HPDE6-E6E7 (cell line): ENCODE measurements around the gene FDXACB1.
"Not testable (repeated sequence)": the region's sequence is repeated elsewhere in the genome, so short reads cannot be mapped to it uniquely, and the experiment has no call there.

Source experiments
- DNase-seq: peaks from one replicate; pipeline ENCODE4 v3.0.0; 2011; ENCODE audit warnings: missing footprints; ENCODE audit errors: extremely low spot score

Gene FDXACB1

GRCh38 chr11:111910676-111911562, 32.0 kb upstream of the FDXACB1 start:
- no peak for DNase-seq

- DNase-seq: no peak
These were observed 30.4 kb upstream of the FDXACB1 start for GRCh38 chr11:111909378-111909777.

- DNase-seq: no peak
These were observed 29.8 kb upstream of the FDXACB1 start for GRCh38 chr11:111908639-111909305.

GRCh38 chr11:111906680-111907079, 27.7 kb upstream of the FDXACB1 start:
- DNase-seq: no peak

GRCh38 chr11:111905411-111905810, 26.4 kb upstream of the FDXACB1 start:
- no peak for DNase-seq

GRCh38 chr11:111886844-111887243, 7.9 kb upstream of the FDXACB1 start:
- DNase-seq: no peak

GRCh38 chr11:111886032-111886431, 7.1 kb upstream of the FDXACB1 start:
- DNase-seq: no peak

GRCh38 chr11:111885053-111885452, 6.1 kb upstream of the FDXACB1 start:
- not testable (repeated sequence) for DNase-seq

GRCh38 chr11:111882202-111882601, 3.2 kb upstream of the FDXACB1 start:
- DNase-seq: no peak

GRCh38 chr11:111879637-111879960, 634 bp upstream of the FDXACB1 start:
- DNase-seq: no peak

- DNase-seq: no peak
These were observed 548 bp downstream of the FDXACB1 start for GRCh38 chr11:111878385-111878848.

GRCh38 chr11:111871693-111872161, 7.2 kb downstream of the FDXACB1 start:
- DNase-seq: no peak

- DNase-seq: peak; percentile 48
These were observed 7.9 kb downstream of the FDXACB1 start, which contains the start of gene ALG9 for GRCh38 chr11:111870886-111871692. TSS of gene ALG9 (minus strand) at chr11:111871581. CDS start at chr11:111871482, 99 bp downstream.

GRCh38 chr11:111870522-111870885, 8.5 kb downstream of the FDXACB1 start:
- DNase-seq: no peak

- no peak for DNase-seq
These were observed 8.9 kb downstream of the FDXACB1 start for GRCh38 chr11:111870113-111870512.

GRCh38 chr11:111860257-111860656, 18.7 kb downstream of the FDXACB1 start:
- DNase-seq: no peak

GRCh38 chr11:111855506-111855905, 23.5 kb downstream of the FDXACB1 start:
- DNase-seq: no peak

- DNase-seq: no peak
These were observed 26.9 kb downstream of the FDXACB1 start for GRCh38 chr11:111852103-111852502.

- DNase-seq: no peak
These were observed 27.3 kb downstream of the FDXACB1 start for GRCh38 chr11:111851636-111852035.

- DNase-seq: no peak
These were observed 27.9 kb downstream of the FDXACB1 start for GRCh38 chr11:111851067-111851466.

- no peak for DNase-seq
These were observed 29.3 kb downstream of the FDXACB1 start for GRCh38 chr11:111849631-111850030.

GRCh38 chr11:111846636-111847035, 32.3 kb downstream of the FDXACB1 start:
- DNase-seq: no peak
